GM21515 (cell line): ENCODE results near the gene HOPX.
"Not testable (repeated sequence)": the region's sequence is repeated elsewhere in the genome, so short reads cannot be mapped to it uniquely, and the experiment has no call there.

ENCODE experiments used
- ATAC-seq: cut with Tn5 transposase; IDR thresholded peaks from one replicate; pipeline ENCODE4 v1.9.1; 2021; ENCODE audit not compliant: unreplicated experiment

The HOPX gene

DNA sequence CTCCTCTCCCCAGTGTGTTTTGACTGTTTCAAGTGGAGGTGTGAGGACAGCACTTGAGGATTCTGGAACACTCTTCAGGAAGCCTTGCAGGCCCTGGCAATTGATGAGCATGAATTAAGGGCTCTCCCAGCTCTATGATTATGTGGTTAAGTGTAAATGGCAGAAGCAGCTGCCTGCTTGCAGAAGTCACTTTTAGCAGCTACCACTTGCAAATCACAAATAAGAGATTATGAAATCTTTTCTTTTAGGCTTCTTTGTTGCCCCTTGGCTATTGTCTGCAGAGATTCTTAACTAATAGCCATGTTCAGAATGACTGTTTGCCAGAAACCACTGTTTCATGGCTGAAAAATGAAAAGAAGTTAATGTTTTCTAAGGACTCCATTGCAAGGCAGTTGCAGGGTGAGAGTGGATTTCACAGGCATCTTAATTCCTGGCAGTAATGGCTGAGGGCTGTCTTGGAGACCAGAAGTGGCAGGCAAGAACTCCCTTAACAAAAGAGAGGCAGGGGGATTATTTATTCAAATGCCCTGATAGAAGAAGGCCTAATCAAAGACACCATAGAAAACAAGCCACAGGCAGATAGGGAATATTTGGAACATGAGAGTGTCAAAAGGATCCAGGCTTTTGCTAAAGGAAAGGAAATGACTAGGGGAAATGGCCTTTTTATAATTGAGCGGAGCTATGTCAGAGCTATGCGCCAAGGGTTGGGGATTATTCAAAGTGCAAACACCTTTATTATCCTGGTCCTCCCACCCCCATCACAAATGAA lies 8.3 kb upstream of the HOPX start:
- ATAC-seq: no peak

GRCh38 chr4:56688094-56688647 lies 7.1 kb upstream of the HOPX start:
- ATAC-seq: no peak

DNA sequence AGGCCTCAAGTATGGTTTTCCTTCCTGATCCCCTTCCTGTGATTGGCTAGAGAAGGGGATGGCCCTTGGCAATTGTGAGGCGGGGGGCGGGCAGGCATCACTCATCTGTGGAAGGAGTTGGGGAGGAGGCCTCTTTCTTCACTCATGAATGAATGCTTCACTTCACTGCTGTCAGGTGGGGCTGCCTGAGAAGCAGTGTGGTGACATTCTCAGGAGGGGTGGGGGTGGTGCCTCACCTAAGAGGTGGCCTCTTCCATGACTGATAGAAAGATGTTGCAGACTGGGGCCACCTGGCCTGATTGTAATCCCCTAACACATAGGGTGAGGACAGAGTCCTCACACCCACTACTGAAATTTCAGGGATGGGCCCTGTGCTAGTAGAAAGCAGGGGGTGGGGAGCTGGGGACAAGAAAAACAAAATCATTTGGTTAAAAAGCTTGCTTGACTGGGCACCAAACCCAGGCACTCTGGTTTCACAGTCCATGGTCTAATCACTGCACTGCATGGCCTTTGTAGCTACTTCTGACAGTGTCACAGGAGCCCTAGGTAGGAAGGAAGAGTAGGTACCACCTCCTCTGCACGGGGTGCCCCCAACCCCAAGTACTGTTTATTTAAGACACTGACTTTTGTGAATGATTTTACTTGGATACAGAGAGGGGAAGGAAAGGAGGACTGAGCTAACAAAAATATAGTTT lies 5.6 kb upstream of the HOPX start:
- no peak for ATAC-seq

DNA sequence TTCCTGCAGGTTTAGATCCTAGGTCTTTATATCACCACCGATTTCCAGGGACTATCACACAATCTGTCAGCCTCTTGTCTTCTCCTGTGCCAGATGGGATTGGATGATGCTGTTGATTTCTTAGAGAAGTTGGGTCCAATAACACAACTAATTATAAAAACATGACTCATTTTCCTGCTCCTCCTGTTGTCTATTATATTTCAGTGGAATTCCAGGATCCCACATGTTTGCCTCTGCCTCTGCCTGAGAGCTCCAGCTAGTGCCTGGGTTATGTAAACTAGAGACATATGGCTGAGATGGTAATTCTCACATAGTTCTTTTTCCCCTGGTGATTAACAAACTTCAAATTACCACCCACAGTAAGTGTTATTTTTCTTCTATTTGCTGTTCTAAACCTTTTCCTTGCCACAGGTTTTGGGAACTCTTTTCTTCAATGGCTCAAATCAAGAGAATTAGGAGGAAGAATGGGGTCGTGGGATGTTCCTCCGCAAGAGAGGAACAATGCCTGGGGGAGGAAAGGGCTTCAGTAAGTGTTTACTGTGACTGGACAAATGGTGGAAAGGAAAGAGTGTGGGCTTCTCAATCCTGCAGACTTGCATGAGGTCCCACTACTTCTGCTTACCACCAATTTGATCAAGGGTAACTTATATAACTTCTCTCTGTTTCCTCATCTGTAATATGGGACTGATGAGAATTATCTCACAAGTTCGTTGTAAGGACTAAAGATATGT lies 3.4 kb upstream of the HOPX start:
- ATAC-seq: no peak

- no peak for ATAC-seq
Measured at GRCh38 chr4:56683455-56683854, 2.4 kb upstream of the HOPX start.

GRCh38 chr4:56681853-56682525 lies 893 bp upstream of the HOPX start:
- no peak for ATAC-seq

GRCh38 chr4:56680266-56680665 lies 830 bp downstream of the HOPX start:
- no peak for ATAC-seq

- no peak for ATAC-seq
Measured at GRCh38 chr4:56677711-56678110, 3.4 kb downstream of the HOPX start.

- no peak for ATAC-seq
Measured at GRCh38 chr4:56674984-56675383, 6.1 kb downstream of the HOPX start.

DNA sequence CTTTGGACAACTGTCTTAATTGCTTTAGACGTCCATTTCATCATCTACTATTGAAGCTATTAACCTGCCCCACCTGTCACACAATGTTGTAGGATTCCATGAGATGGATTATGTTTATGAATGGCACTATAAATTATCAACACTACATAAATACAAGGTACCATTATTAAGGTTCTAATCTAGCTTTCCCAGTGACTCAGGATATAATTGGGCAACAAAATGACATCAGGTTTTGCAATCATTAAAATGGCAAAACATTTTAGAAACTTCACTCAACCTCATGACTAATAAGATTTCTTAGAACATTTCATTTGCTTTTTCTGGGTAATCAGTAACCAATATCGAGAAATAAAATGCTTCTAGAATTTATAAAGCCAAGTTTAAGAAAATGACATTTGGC lies 9.2 kb downstream of the HOPX start:
- no peak for ATAC-seq

DNA sequence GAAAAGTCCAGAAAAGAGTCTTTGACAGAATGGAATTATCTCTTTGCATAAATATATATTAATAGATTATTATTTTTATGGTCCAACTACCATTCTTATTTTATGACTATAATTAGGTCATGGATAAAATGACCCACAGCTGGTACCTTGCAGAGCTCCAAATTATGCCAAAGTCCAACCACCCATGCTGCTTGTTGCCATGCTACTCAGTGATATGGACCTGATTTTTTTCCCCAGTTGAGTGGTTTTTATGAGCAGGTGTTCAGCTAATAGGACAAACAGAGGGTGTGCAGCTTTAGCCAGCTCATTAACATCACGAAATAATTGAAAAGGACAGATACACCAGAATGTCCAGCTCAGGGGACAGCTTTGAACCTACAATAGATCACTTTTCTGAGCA lies 9.7 kb downstream of the HOPX start:
- no peak for ATAC-seq

DNA sequence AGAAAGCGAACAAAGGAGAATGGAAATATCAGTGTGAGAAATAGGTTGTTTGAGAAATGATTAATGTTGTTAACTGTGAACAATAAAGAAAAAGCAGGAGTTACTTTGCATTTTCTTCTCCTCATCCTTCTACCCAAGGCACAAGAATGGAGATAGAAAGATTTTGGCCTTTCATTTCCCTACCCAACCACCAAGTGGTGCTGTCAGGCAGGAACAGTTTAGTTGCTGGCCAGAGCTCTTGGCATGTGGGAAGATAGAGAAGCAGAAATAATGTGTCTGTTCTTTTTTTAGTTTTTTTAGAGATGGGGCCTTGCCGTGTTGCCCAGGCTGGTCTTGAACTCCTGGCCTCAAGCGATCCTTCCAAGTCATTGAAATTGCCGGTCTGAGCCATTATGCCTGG lies 12.8 kb downstream of the HOPX start:
- ATAC-seq: no peak

GRCh38 chr4:56667396-56667795 lies 13.7 kb downstream of the HOPX start:
- ATAC-seq: not testable (repeated sequence)

- ATAC-seq: no peak
Measured at GRCh38 chr4:56666279-56666678, 14.8 kb downstream of the HOPX start.

DNA sequence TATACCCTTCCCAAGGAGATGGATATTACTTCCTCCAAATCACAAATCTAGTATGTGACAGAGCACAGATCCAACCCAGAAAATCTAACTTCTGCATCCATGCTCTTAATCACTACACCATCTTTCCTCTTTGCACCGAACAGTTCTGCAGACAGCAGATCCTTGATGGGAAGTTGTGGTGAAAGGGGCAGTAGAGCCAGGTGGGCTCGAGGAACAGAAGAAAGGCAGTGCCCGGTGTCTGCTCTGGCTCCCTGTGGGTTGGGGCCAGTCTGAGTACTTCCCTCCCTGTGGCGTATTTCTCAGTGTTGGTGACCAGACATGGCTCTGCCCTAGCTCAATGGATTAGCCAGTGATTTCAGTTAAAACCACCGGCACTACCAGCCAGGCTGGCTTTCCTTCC lies 15.3 kb downstream of the HOPX start:
- ATAC-seq: no peak

DNA sequence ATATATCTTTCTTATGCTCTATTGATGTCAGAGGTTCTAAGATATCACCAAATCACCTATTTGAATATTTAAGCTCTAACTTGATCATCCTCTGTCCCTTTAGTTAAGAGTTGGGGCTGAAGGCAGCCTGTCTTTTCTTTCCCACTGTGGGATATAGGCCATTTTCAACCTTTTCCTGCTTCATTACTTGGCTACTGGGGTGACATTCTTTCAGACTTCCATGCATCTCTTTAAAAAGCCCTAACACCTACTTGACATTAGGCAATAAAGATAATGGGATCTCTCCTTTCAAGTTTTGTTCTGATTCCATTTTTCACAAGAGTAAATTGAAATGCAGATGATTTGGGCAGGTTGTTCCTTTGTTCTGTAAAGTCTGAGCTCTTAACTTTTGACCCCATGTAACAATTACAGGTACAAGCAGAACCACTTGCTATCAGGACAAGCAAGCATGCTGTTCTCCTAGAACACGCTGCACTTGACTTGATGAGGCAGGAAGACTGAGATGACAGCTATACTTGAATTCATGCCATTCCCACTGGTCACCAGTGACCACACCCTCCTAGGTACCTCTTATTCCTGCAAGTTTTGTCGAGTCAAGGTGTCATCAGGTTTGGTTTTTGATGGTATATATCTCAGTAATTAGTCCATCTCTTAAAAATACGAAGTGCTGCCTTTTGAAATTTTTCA lies 18.2 kb downstream of the HOPX start:
- no peak for ATAC-seq

GRCh38 chr4:56659946-56660345 lies 21.1 kb downstream of the HOPX start:
- no peak for ATAC-seq

DNA sequence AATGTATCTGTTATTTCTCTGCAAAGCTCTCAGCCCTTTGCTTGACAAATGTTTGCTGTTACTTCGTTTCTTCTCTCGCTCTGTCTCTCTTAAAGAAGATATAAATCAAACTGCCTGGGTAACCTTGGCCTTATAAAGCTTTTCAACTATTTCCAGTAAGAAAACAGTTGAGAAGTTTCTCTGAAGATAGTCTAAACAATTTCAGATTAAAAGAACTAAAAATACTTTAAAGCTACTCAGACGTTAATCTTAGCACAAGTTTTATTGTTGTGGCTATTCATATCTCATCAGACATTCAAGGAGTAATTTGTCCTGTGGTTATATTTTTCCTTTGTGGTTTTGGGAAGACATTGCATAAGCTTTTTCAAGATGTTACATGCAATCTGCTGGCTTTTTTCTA lies 22.6 kb downstream of the HOPX start:
- no peak for ATAC-seq

GRCh38 chr4:56657818-56658217 lies 23.3 kb downstream of the HOPX start:
- ATAC-seq: no peak

GRCh38 chr4:56657128-56657527 lies 24.0 kb downstream of the HOPX start:
- ATAC-seq: no peak

- no peak for ATAC-seq
Measured at GRCh38 chr4:56656346-56656643, 24.8 kb downstream of the HOPX start.
